Vein endothelial cell (primary cell): ENCODE data around the gene BCL6. TPM values are rescaled to one million over a fixed set of nuclear protein-coding genes. Genes with fewer than 3 reads are reported as not detected.

ENCODE experiments used
- total RNA-seq: library from RNA; depleted of rRNA; stranded (reverse); fragments of >200 nt; gene quantifications from 2 replicates; pipeline ENCODE4 v1.2.3, GENCODE V29; 2012

BCL6 gene
- total RNA-seq: 6.5 and 8.0 TPM in 2 replicates

DNA sequence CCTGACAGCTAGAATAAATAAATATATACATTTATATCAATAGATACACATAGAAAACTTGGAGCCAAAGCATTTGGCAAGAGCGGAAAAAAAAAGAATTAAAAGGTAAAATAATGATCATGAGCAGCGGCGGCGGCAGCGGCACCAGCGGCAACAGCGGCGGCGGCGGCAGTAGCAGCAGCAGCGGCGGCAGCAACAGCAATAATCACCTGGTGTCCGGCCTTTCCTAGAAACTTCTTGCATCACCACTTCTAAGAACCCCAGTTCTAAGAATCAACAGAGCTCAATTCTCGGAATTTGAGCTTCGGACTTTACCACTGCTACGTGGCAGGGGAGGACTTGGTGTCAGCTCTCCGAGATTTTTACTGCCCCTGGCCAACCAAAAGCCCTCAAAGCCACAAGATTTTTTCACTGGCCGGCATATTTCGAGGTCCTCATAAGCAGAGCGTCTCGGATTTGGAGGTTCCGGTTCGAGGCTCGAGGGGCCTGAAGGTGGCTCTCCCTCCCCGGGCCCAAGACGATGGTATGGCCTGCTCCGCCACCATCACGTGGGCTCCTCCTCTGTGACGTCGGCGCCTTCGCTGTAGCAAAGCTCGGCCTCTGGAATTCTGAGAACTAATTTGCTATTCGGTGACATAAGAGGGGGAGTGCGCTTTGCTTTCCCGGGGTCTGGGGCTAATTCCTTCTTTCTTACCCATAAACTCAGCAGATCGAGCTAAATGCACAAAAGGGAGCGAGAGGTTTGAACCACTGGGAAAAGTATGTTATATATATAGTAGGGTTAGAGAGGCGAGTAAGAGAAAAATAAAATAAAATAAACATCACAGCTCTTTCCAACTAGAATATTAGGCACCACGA, at the start of gene BCL6:
TSS of gene BCL6 (minus strand) at position 268 of the 858 bp plus-strand sequence. CDS start 11,775 bp downstream, outside the sequence.

DNA sequence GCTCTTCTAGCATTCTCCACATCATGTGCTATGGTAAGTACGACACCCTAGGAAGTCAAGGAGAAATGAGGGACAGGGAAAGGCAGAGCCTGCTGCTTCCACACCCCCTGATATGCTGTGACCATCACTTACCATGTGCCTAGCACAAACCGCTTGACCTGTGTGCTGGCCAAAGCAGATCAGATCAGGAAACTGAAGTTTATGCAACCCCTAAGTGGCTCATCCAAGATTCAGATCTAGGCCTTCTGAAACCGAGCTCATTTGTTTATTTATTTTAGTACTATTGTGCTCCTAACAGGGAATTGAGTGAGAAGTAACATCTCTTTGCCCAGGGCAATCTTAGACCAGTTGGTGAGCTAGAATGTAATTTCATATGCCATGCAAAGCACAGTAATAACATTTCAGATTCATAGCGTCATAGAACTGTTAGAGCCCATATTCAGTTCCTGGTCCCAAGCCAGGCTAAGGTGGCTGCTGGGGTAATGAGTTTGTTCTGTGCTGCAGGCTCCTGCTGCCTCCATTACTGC, 42.7 kb downstream of the BCL6 start, which contains the start of gene RTP2:
TSS of gene RTP2 (minus strand) at position 51 of the 527 bp plus-strand sequence. CDS start 429 bp downstream, outside the sequence.

Other genes with a start within 250 kb of the BCL6 start
- gene SST, start 75.1 kb downstream of the BCL6 start, total RNA-seq: not detected in 2 replicates
- gene RTP2, start 42.9 kb downstream of the BCL6 start, total RNA-seq: not detected in 2 replicates